Measurements from ENCODE around the gene STRA6. TPM values are rescaled to one million over a fixed set of nuclear protein-coding genes. Genes with fewer than 3 reads are reported as not detected.

The STRA6 gene
- total RNA-seq, 1 experiment from 2014 or later, result 0.54 TPM

GRCh38 chr15:74222240-74223119 is 19.9 kb upstream of the STRA6 start (continued):
- no peak for TF ChIP-seq RAD21 (IDR thresholded peaks at IDR 0.05; ENCODE audit: low read depth)
- no peak for TF ChIP-seq EZH2 (IDR thresholded peaks at IDR 0.05)
- TF ChIP-seq CEBPB (IDR thresholded peaks at IDR 0.05; ENCODE audit: low read depth), result no peak
- TF ChIP-seq FOSL1 (IDR thresholded peaks at IDR 0.05; ENCODE audit: low read depth), result no peak
- no peak for TF ChIP-seq ZBTB33 (IDR thresholded peaks at IDR 0.05; ENCODE audit: extremely low read depth, insufficient replicate concordance, low read length)
- no peak for TF ChIP-seq SIN3A (IDR thresholded peaks at IDR 0.05; ENCODE audit: low read depth)
- no peak for TF ChIP-seq EZH2phosphoT487 (IDR thresholded peaks at IDR 0.05; ENCODE audit: borderline replicate concordance)

DNA sequence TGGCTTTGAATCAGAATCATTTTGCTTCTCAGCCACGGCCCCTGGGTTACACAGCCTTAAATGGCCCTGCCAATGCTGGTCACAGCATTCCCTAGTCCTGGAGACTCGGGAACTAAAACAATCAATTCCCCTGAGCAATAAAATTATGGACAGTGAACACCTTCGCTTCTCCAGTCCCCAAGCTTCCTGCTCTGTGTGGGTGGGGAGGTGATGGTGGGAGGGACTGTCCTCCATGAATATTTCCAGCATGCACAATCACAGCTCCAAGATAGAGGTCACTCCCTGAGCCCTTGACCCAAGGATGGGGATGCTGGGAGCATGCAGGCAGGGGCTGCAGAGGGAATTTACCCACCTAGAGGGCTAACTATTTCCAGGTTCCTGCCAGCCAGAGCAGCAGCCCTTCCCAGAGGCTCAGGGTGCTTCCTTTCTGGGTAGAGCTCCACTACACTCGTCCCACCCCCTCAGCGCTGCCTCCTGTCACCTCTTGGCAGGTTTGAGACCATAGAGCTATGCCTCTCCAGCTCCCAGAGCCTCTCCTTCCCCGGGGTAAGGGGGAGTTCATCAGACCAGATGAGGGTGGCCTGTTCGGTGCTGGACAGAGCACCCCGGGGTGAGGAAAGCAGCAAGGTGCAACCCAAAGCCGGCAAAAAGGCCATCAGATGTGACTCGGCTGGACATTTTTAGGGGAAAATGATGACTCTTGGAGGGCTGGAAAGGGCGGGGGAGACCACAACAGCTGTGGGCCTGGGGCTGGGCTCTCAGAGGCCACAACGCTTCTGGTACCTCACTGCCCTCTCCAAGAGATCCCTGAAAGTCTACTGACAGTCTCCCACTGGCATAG is 19.0 kb upstream of the STRA6 start:
- ATAC-seq (no peak; the same call in 1 of the 2 replicates), DNase-seq (ENCODE audit: low read depth, low spot score) (no peak)
- ChIA-PET RAD21 (ENCODE audit: low non-redundant PET in 1 of 2, low total read pairs in 2 of 2, uncharacterized antibody in 2 of 2, unreplicated experiment in 2 of 2) (no interaction called here), POLR2A (no interaction called here), CTCF (interaction anchor here (0.7 kb wide), 1 partner anchor 87 kb away, joined by 4 read pairs; no protein-coding TSS in a partner anchor)
- no TSS peak for BruUV-seq (replicated peaks)
- H3K9ac ChIP-seq (ENCODE audit: low read length), result no peak overlapping the region
- H4K20me1 ChIP-seq (ENCODE audit: insufficient read depth), result no peaks in the 10 kb centered on the region
- H3K4me1 ChIP-seq (ENCODE audit: control insufficient read depth in 1 of 2, insufficient read depth in 2 of 2, low read length in 2 of 2), result peaks cover 0 to 6% of the 10 kb centered on the region in 2 experiments; a peak in 1 of 4 replicates
- H3K36me3 ChIP-seq (ENCODE audit: control insufficient read depth in 1 of 2, insufficient read depth in 2 of 2, low read length in 2 of 2), result no peaks in the 10 kb centered on the region
- no peak overlapping the region for H3K27ac ChIP-seq (ENCODE audit: low read depth, low read length)
- no peak overlapping the region for H3K4me2 ChIP-seq (ENCODE audit: low read length)
- intact Hi-C loops (cut with micrococcal nuclease), result no loop called here
- no peak for TF ChIP-seq ZFX (IDR thresholded peaks at IDR 0.05)
- H3K9me3 ChIP-seq (ENCODE audit: control insufficient read depth in 1 of 2, insufficient read depth in 1 of 2, low read depth in 1 of 2, low read length in 2 of 2), result no peaks in the 10 kb centered on the region
- H3K4me3 ChIP-seq (replicated peaks in 1 of 2; ENCODE audit: low read depth in 1 of 2, low read length in 2 of 2), result no peak overlapping the region
- H3K27me3 ChIP-seq (ENCODE audit: insufficient read depth, low read length), result peaks cover 13% of the 10 kb centered on the region; the same call in 1 of the 2 replicates
- no peaks in the 10 kb centered on the region for H3K79me2 ChIP-seq (ENCODE audit: insufficient read depth, low read length)
- H2AFZ ChIP-seq (ENCODE audit: low read depth, low read length, poor library complexity, severe bottlenecking), result no peak overlapping the region
- H3K9me2 ChIP-seq (ENCODE audit: insufficient read depth), result no peaks in the 10 kb centered on the region

Data from HCT116 (cell line).